ENCODE data around the gene DCDC1.
"Not testable (repeated sequence)": the region's sequence is repeated elsewhere in the genome, so short reads cannot be mapped to it uniquely, and the experiment has no call there.

The DCDC1 gene

GRCh38 chr11:31295308-31295707 lies 74.2 kb downstream of the DCDC1 start:
- H3K4me3 ChIP-seq (ENCODE audit: low read depth, low read length), result no peak overlapping the region
- TF ChIP-seq CTCF (IDR thresholded peaks at IDR 0.05; ENCODE audit: low read depth, low read length), result no peak

DNA sequence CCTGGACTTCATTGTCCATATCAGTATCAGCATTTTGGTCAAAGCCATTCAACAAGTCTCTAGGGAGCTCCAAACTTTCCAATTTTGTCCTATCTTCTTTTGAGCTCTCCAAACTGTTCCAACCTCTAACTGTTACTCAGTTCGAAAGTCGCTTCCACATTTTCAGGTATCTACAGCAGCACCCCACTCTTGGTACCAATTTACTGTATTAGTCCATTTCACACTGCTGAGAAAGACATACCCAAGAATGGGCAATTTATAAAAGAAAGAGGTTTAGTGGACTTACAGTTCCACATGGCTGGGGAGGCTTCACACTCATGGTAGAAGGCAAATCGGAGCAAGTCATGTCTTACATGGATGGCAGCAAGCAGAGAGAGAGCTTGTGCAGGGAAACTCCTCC lies 96.0 kb downstream of the DCDC1 start:
- H3K4me3 ChIP-seq (ENCODE audit: low read depth, low read length), result not testable (repeated sequence)

DNA sequence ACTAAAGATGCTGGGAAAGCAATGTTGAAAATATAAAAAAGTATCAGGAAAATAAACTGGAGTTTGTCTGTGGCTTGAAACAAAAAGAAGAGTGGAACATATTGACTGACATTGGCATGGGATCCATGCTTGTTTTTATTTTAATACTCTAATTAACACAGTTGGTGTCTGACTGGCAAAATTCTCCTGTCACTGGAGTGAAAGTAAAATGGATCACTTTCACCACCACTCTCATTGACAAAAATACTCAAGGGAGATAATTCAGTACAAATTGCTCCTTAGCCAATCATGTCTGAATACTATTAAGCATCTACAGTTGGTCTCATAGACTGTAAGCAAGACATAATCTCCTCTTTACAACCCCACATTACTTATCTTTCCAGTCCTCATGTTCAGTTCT lies 101.8 kb downstream of the DCDC1 start:
- no peak for TF ChIP-seq CTCF (IDR thresholded peaks at IDR 0.05; ENCODE audit: low read depth, low read length)
- H3K4me3 ChIP-seq (ENCODE audit: low read depth, low read length), result no peak overlapping the region

DNA sequence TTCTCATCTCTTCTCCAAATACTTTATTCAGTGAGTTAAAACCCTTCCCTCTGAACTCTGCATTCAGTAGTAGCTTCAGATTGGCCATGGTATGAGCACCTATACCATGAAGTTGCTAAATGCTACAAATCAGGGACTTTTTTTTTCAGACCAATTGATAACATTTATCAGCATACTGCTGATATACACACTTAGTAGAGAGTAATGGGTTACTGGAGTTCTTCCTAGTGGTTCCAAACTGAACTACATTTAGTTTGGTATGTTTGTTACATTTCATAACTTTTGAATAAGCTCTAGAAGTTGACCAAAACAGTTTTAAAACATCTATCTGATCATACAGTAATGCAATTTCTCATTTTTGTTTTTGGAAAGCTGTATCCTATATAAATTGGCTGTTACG lies 104.7 kb downstream of the DCDC1 start:
- TF ChIP-seq CTCF (IDR thresholded peaks at IDR 0.05; ENCODE audit: low read depth, low read length), result no peak
- no peak overlapping the region for H3K4me3 ChIP-seq (ENCODE audit: low read depth, low read length)

GRCh38 chr11:31262761-31263160 lies 106.8 kb downstream of the DCDC1 start:
- no peak overlapping the region for H3K4me3 ChIP-seq (ENCODE audit: low read depth, low read length)
- TF ChIP-seq CTCF (IDR thresholded peaks at IDR 0.05; ENCODE audit: low read depth, low read length), result no peak

GRCh38 chr11:31259797-31260196 lies 109.7 kb downstream of the DCDC1 start:
- no peak for TF ChIP-seq CTCF (IDR thresholded peaks at IDR 0.05; ENCODE audit: low read depth, low read length)
- H3K4me3 ChIP-seq (ENCODE audit: low read depth, low read length), result no peak overlapping the region

DNA sequence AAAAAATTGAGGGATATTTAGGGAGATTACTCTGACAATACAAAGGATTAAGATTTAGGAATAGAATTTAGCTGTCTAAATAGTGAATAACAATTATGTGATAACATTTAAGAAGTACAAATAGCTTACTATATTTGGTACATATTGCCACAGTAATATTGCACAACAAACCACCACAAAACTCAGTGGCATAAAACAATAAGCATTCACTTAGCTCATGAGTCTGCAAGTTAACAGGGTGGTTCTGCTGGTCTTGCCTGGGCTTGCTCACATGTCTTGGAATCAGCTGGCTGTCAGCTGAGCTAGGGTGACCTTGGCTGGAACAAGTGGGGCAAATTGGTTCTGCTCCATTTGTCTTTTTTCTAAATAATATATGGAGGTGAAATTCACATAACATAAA lies 115.1 kb downstream of the DCDC1 start:
- TF ChIP-seq CTCF (IDR thresholded peaks at IDR 0.05; ENCODE audit: low read depth, low read length), result no peak
- H3K4me3 ChIP-seq (ENCODE audit: low read depth, low read length), result no peak overlapping the region

GRCh38 chr11:31248768-31249167 lies 120.8 kb downstream of the DCDC1 start:
- H3K4me3 ChIP-seq (ENCODE audit: low read depth, low read length), result no peak overlapping the region
- no peak for TF ChIP-seq CTCF (IDR thresholded peaks at IDR 0.05; ENCODE audit: low read depth, low read length)
